HFFc6 (cell line): ENCODE results near the gene GALNTL6. TPM values are rescaled to one million over a fixed set of nuclear protein-coding genes. Genes with fewer than 3 reads are reported as not detected.

ENCODE experiments used
- DNase-seq: peaks from one replicate; pipeline ENCODE4 v3.0.0-alpha.2; 2018
- H3K27ac Mint-ChIP-seq: 2 replicates; pipeline ENCODE4 v1.8.0; 2020; ENCODE audit warnings: mild to moderate bottlenecking, mixed read lengths
- H3K27me3 Mint-ChIP-seq: 2 replicates; pipeline ENCODE4 v1.8.0; 2021; ENCODE audit warnings: mild to moderate bottlenecking, moderate library complexity, mixed read lengths; ENCODE audit not compliant: insufficient read depth
- H3K36me3 Mint-ChIP-seq: 2 replicates; pipeline ENCODE4 v1.8.0; 2021; ENCODE audit warnings: low read depth, mixed read lengths
- H3K4me1 Mint-ChIP-seq: 2 replicates; pipeline ENCODE4 v1.8.0; 2020; ENCODE audit warnings: low read depth, mixed read lengths
- H3K4me3 Mint-ChIP-seq: 2 replicates; pipeline ENCODE4 v1.8.0; 2020; ENCODE audit warnings: mild to moderate bottlenecking, moderate library complexity, mixed read lengths
- H3K9me3 Mint-ChIP-seq: 2 replicates; pipeline ENCODE4 v1.8.0; 2020; ENCODE audit warnings: mild to moderate bottlenecking, mixed read lengths
- CTCF ChIP-seq: fragments of 200-600 bp; sonication (generic); IDR thresholded peaks from 2 replicates; pipeline ENCODE4 v1.5.0; 2021; ENCODE audit warnings: antibody characterized with exemption, mild to moderate bottlenecking
- total RNA-seq, 6 experiments: library from RNA; stranded (reverse); fragmentation: NEBNext Ultra II Directional; extraction: Animal tissue kit (Norgen Biotek cat#: 25700); gene quantifications; 2 replicates in 1 of 6; 3 replicates in 5 of 6; pipeline ENCODE4 v1.2.3, GENCODE V29; 2021

The GALNTL6 gene
- total RNA-seq, 6 experiments from 2014 or later = 0.07 TPM; not detected in 5

- no peaks in the 10 kb centered on the region for H3K4me1 Mint-ChIP-seq
- H3K27ac Mint-ChIP-seq = no peak overlapping the region
- no peak for DNase-seq
- no peak overlapping the region for H3K4me3 Mint-ChIP-seq
- H3K27me3 Mint-ChIP-seq = no peaks in the 10 kb centered on the region; the same call in none of the 2 replicates
- peaks cover 8% of the 10 kb centered on the region for H3K36me3 Mint-ChIP-seq
- no peak for TF ChIP-seq CTCF
- peaks cover 31% of the 10 kb centered on the region for H3K9me3 Mint-ChIP-seq
Observed at GRCh38 chr4:172708184-172708583, 895.0 kb downstream of the GALNTL6 start.

- Mint-ChIP-seq H3K27ac (no peak overlapping the region), H3K27me3 (no peaks in the 10 kb centered on the region; the same call in none of the 2 replicates), H3K36me3 (peaks cover 8% of the 10 kb centered on the region), H3K4me3 (no peak overlapping the region), H3K9me3 (peaks cover 31% of the 10 kb centered on the region), H3K4me1 (no peaks in the 10 kb centered on the region)
- no peak for DNase-seq
- TF ChIP-seq CTCF = no peak
Observed at GRCh38 chr4:172709376-172709775, 896.2 kb downstream of the GALNTL6 start.

GRCh38 chr4:172716291-172716690 is 903.1 kb downstream of the GALNTL6 start:
- no peak for TF ChIP-seq CTCF
- no peak for DNase-seq
- Mint-ChIP-seq H3K4me3 (no peak overlapping the region), H3K27me3 (no peaks in the 10 kb centered on the region), H3K36me3 (no peaks in the 10 kb centered on the region; the same call in 1 of the 2 replicates), H3K27ac (no peak overlapping the region), H3K4me1 (no peaks in the 10 kb centered on the region), H3K9me3 (peaks cover 5% of the 10 kb centered on the region)

- no peak for DNase-seq
- no peaks in the 10 kb centered on the region for H3K36me3 Mint-ChIP-seq
- H3K4me1 Mint-ChIP-seq = peaks cover 19% of the 10 kb centered on the region; the same call in 1 of the 2 replicates
- TF ChIP-seq CTCF = no peak
- no peaks in the 10 kb centered on the region for H3K9me3 Mint-ChIP-seq
- no peak overlapping the region for H3K27ac Mint-ChIP-seq
- H3K4me3 Mint-ChIP-seq = no peak overlapping the region
- no peaks in the 10 kb centered on the region for H3K27me3 Mint-ChIP-seq
Observed at GRCh38 chr4:172721659-172722058, 908.5 kb downstream of the GALNTL6 start.

GRCh38 chr4:172725581-172725980 is 912.4 kb downstream of the GALNTL6 start:
- Mint-ChIP-seq H3K36me3 (no peaks in the 10 kb centered on the region), H3K4me1 (peaks cover 20% of the 10 kb centered on the region; the same call in 1 of the 2 replicates), H3K27me3 (no peaks in the 10 kb centered on the region), H3K27ac (peak overlapping the region; percentile 80; the same call in 1 of the 2 replicates), H3K4me3 (peak overlapping the region; percentile 35; the same call in 1 of the 2 replicates), H3K9me3 (peaks cover 5% of the 10 kb centered on the region; the same call in 1 of the 2 replicates)
- DNase-seq = peak; percentile 42
- no peak for TF ChIP-seq CTCF
